C1 segment of cervical spinal cord (tissue), 14 donors: Measurements from ENCODE around the gene PIP5K1B.

Source experiments
- DNase-seq, 14 donors: peaks; one replicate each; lab custom pipeline; 2025; lab: John Stamatoyannopoulos, UW

PIP5K1B gene

GRCh38 chr9:68738358-68738757, 33.3 kb downstream of the PIP5K1B start:
- DNase-seq: no peak

DNA sequence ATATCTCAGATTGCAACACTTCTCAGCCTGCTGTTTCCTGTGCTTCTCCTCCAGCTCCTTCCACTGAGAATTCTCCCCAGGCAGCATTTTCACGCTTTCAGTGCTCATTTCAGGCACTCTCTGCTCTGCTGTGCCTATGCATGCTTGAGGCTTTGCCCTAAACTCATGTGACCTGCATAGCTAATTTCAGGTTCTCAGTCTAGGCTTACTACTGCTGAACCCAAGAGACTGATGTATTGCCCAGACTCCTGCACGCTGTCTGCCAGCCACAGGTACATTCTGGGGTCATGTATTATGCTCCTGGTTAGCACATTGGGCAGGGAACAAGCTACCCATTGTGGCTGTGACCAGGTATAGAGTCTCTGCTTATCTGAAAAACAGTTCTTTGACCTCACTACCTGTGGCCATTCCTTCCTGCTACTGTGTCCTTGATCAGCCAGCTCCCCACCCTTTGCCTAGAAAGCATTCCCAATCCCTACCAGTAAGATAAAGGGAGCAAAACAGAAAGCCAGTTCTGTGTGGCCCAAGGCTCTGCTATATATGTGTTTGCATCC, 34.7 kb downstream of the PIP5K1B start:
- no peak for DNase-seq

GRCh38 chr9:68740561-68740960, 35.5 kb downstream of the PIP5K1B start:
- no peak for DNase-seq

GRCh38 chr9:68741234-68741633, 36.2 kb downstream of the PIP5K1B start:
- no peak for DNase-seq

- DNase-seq: no peak
Observed at GRCh38 chr9:68741704-68742332, 36.8 kb downstream of the PIP5K1B start.

- DNase-seq: no peak
Observed at GRCh38 chr9:68742333-68742730, 37.3 kb downstream of the PIP5K1B start.

DNA sequence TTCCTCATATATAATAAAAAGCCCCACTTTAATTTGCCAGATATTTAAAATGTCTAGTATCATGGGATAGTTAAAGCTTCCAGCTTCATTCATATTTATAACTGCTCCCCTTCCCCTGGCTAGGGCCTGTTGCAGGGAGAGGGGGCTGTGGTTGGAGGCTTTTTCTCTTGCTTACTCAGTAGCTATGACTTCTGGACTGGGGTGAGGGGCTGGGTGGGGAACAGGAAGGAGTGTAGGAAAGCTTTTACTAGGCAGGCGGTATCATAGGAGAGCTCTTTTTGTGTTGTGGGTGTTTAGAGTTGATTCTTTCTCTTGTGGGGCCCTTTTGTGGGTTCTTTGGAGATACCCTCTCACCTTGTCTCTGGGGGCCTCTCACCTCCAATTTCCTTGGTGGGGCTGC, 39.4 kb downstream of the PIP5K1B start:
- DNase-seq: no peak

DNA sequence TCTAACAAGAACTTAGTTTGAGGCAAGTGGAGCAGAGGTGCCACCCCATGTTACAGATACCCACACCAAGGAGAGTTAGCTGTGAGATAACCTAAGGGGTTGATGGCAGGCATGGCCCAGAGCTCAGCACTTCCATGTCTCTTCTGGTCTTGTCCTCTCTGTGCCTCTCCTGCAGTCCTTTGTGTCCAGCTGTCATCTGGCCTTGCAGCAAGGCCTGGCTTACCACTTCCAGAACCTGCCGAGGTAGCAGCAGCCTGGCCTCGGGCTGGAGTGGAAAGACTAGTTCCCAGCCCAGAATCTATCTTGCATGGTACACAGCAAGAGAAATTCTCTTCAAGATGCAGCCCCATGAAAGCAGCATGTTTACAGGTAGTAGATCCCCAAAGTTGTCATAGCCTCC, 41.5 kb downstream of the PIP5K1B start:
- no peak for DNase-seq

DNA sequence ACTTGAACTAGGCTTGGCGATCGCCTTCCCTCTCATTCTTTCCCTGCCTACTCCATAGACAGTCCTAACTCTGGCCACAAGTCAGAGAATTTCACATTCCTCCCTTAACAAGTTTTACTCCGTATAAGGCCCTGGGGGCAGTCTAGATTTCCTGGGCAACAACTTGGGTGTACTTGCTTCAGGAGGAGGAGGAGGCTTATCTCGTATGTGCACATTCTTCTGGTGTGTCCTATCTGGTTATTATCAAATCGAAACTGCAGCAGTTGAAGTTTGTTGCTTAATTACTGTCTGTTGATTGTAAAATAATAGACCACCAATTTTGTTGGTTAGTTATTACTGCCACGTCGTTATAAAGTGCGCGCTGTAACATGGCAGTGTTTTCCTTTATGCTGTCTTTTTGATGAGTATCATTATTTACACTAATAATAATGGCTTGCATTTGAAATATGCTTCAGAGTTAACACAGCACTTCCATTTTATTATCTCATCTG, 42.0 kb downstream of the PIP5K1B start:
- no peak for DNase-seq

DNA sequence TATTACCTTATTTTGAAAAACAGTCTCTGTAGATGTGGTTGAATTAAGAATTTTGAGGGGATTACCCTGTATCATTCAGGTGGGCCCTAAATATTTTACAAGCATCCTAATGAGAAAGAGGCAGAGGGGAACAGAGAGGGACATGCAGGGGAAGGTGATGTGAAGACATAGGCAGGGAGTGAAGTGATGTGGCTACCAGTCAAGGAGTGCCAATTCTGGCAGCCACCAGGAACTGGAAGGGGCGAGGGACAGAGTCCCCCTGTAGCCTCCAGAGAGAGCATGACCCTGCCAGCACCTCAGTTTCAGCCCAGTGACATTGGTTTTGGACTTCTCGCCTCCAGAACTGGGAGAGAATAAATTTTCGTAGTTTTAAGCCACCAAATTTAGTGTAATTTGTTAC, 44.1 kb downstream of the PIP5K1B start:
- no peak for DNase-seq

GRCh38 chr9:68749579-68750159, 44.6 kb downstream of the PIP5K1B start:
- no peak for DNase-seq

GRCh38 chr9:68750255-68750654, 45.2 kb downstream of the PIP5K1B start:
- DNase-seq: peak in 1 of 14 donors; percentile 28

DNA sequence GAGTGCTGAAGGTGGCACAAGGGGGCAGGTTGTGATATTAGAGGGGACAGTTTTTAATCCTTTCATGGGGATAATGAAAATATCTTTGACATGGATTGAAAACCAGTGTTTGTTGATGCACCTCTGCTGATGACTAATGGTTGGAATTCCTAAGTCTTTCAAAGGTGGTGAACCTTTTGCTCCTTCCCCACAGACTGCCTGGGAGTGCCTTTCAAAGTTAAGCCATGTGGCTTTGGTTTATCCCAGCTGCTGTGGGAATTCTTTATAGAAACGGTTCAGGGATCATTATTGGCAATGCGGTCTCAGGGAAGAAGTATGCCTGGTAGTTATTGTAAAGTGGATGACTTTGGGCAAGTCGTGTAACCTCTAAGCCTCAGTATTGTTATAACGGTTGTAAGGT, 45.7 kb downstream of the PIP5K1B start:
- no peak for DNase-seq

- DNase-seq: no peak
Observed at GRCh38 chr9:68751556-68751955, 46.5 kb downstream of the PIP5K1B start.

GRCh38 chr9:68755051-68755450, 50.0 kb downstream of the PIP5K1B start:
- DNase-seq: no peak

DNA sequence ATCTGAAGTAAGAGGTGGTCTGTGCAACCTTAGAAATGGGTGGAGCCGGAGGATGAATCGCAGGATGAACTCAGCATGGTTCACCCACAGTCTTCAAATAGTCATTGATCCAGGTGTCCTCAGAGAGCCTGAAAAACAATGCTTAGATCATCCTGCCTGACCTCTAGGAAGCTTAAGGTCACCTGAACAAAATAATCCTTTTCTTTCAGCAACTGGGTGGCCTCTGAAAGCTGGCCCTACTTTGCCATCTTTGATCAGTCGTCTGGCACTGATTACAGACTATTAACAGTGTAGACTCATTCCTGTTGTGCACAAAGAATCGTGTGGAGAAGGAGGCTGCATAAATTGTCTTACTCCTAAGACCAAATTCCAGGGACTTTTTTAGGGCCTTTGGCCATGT, 50.7 kb downstream of the PIP5K1B start:
- no peak for DNase-seq

- no peak for DNase-seq
Observed at GRCh38 chr9:68759981-68760673, 55.1 kb downstream of the PIP5K1B start.

GRCh38 chr9:68760674-68761333, 55.8 kb downstream of the PIP5K1B start:
- DNase-seq: peak in 1 of 14 donors; percentile 89

- DNase-seq: no peak
Observed at GRCh38 chr9:68762570-68762969, 57.5 kb downstream of the PIP5K1B start.

GRCh38 chr9:68763104-68763503, 58.1 kb downstream of the PIP5K1B start:
- no peak for DNase-seq

DNA sequence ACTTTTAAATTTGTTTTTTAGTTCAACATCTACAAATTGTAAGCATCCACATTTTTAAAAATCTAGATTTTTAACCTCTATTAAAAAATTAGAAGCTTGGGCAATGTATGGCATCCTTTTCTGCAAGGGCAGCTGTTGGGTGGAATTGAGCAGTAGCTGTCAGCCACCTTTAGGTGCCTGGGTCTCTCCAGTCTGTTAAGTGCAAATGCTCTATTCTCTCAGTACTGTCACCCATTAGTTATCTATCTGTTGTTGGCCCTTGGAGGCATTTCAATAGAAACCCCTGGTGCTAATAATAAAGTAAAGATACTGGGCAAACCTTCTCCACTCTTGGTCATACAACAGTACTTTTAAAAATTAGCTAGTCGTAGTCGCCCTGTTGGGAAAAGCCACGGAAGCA, 63.6 kb downstream of the PIP5K1B start:
- DNase-seq: no peak

DNA sequence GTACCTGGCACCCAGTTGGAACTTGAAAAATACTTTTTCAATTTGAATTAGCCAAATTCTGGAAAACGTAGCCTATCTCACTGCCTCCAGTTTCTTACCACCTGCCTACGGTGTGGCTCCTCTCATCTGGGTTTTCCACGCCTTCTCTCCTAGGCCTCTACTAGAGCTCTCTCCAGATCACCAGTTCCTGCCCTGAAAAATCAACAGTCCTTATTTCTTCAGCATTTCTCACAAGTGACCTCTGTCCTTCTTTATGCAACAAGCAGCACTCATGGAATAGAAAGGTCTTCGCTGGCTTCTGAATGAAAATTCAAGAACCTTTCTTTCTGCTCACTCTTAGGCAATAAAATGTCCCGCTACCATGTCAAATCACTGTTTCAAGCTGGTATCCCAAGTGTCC, 64.8 kb downstream of the PIP5K1B start:
- no peak for DNase-seq
